Measurements from ENCODE around the gene PIK3IP1.

Gene PIK3IP1

DNA sequence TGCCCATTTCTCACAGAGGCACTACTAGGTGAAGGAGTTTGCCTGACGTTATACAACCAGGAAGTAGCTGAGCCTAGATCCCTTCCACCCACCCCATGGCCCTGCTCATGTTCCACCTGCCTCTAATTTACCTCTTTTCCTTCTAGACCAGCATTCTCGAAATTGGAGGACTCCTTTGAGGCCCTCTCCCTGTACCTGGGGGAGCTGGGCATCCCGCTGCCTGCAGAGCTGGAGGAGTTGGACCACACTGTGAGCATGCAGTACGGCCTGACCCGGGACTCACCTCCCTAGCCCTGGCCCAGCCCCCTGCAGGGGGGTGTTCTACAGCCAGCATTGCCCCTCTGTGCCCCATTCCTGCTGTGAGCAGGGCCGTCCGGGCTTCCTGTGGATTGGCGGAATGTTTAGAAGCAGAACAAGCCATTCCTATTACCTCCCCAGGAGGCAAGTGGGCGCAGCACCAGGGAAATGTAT is 14.1 kb downstream of the PIK3IP1 start:
- DNase-seq: no peak

DNA sequence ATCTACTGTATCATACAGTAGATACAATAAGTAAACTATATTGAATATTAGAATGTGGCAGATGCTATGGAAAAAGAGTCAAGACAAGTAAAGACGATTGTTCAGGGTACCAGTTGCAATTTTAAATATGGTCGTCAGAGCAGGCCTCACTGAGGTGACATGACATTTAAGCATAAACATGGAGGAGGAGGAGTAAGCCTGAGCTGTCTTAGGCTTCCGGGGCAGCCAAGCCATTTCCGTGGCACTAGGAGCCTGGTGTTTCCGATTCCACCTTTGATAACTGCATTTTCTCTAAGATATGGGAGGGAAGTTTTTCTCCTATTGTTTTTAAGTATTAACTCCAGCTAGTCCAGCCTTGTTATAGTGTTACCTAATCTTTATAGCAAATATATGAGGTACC is 14.5 kb downstream of the PIK3IP1 start:
- no peak for DNase-seq

DNA sequence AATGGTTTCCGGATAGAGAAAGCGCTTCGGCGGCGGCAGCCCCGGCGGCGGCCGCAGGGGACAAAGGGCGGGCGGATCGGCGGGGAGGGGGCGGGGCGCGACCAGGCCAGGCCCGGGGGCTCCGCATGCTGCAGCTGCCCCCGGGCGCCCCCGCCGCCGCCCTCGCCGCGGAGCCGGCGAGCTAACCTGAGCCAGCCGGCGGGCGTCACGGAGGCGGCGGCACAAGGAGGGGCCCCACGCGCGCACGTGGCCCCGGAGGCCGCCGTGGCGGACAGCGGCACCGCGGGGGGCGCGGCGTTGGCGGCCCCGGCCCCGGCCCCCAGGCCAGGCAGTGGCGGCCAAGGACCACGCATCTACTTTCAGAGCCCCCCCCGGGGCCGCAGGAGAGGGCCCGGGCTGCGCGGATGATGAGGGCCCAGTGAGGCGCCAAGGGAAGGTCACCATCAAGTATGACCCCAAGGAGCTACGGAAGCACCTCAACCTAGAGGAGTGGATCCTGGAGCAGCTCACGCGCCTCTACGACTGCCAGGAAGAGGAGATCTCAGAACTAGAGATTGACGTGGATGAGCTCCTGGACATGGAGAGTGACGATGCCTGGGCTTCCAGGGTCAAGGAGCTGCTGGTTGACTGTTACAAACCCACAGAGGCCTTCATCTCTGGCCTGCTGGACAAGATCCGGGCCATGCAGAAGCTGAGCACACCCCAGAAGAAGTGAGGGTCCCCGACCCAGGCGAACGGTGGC is 15.7 kb downstream of the PIK3IP1 start:
- DNase-seq: no peak

DNA sequence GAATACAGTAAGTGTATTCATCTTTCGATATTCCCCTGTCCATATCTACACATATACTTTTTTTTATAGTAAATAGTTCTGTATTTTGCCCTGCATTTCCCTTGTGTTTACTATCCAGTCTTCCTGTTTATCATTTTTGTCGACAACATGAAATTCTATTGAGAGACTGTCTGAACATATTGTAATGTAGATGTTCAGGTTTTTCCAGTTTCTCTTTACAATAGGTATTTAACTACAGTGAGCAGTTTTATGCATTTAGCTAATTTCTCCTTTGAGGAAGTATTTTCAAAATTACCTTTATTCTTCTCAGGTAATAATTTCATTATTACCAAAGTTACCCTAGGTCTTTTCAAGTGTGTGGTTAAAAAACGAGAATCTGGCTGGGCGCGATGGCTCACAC is 16.7 kb downstream of the PIK3IP1 start:
- DNase-seq: no peak

DNA sequence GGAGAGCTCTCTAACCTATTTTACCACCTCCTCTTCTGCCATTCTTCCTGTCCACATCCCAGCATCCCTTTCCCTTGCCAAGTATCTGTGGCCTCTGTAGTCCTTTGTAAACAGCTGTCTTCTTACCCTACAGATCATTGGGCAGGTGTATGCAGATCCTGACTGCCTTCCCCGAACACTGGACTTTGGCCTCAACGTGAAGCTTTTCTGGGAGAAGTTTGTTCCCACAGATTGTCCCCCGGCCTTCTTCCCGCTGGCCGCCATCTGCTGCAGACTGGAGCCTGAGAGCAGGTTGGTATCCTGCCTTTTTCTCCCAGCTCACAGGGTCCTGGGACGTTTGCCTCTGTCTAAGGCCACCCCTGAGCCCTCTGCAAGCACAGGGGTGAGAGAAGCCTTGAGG is 17.3 kb downstream of the PIK3IP1 start:
- no peak for DNase-seq

DNA sequence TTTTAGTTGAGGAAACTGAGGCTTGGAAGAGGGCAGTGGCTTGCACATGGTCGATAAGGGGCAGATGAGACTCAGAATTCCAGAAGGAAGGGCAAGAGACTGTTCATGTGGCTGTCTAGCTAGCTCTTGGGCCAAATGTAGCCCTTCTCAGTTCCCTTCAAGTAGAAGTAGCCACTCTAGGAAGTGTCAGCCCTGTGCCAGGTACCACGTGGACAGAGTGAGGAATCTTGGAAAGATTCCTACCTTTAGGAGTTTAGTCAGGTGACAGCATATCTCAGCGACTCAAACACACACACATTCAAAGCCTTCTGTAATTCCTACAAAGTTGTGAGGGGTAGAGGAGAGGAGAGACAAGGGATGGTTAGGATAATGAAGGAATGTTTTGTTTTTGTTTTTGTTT is 18.3 kb downstream of the PIK3IP1 start:
- no peak for DNase-seq

DNA sequence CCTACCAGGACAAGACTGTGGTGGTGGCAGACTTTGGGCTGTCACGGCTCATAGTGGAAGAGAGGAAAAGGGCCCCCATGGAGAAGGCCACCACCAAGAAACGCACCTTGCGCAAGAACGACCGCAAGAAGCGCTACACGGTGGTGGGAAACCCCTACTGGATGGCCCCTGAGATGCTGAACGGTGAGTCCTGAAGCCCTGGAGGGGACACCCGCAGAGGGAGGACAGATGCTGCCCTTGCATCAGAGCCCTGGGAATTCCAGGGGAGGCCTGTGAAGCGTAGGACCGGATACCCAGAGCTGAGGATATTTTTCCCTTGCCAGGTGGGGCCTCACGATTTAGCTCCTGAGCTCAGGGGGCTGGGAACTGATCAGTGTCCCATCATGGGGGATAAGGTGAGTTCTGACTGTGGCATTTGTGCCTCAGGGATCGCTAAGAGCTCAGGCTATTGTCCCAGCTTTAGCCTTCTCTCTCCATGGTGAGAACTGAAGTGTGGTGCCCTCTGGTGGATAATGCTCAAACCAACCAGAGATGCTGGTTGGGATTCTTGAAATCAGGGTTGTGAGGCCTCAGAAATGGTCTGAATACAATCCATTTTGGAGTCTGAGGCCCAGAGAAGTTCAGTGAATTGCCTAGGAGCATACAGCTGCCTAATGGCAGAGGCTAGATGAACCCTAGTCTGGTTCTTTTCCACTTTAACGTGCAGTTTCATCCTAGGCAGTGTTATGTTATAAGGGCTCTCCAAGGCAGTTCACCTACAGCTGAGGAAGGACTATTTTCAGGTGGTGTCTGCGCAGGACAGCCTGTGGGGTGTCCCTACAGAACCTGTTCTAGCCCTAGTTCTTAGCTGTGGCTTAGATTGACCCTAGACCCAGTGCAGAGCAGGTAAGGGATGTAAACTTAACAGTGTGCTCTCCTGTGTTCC is 19.5 kb downstream of the PIK3IP1 start:
- DNase-seq: no peak

DNA sequence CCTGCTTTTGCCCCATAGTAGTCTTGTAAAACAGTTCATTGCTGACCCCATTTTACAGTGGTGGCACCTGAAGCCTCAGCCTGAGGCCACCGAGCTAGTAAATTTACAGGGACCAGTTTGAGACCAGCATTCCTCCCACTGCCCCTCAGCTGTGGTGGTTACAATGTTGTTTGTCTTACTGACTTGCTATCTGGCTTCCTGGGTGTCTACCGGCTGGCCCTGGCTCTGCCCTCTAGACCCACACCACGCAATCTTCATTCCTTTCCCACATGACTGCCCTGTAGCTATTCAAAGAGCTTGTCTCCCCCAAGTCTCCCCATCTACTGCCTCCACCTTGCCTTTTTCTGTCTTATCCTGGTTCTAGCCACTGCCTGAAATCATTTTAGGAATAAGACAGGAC is 20.8 kb downstream of the PIK3IP1 start:
- DNase-seq: no peak

DNA sequence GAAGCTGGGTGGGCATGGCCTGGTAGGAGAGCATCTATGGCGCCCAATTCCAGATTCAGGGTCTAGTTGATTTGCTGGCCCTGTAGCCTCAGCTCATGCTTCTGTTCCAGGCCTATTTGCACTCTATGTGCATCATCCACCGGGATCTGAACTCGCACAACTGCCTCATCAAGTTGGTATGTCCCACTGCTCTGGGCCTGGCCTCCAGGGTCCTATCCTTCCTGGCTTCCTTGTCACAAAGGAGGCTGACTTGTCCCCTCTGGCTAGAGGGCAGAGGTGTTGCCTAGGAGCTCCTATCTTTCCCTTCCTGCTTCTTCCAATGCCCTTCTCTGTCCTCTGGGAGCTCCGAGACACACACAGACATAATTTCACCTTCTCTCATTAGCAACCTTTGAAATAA is 21.3 kb downstream of the PIK3IP1 start:
- DNase-seq: no peak

DNA sequence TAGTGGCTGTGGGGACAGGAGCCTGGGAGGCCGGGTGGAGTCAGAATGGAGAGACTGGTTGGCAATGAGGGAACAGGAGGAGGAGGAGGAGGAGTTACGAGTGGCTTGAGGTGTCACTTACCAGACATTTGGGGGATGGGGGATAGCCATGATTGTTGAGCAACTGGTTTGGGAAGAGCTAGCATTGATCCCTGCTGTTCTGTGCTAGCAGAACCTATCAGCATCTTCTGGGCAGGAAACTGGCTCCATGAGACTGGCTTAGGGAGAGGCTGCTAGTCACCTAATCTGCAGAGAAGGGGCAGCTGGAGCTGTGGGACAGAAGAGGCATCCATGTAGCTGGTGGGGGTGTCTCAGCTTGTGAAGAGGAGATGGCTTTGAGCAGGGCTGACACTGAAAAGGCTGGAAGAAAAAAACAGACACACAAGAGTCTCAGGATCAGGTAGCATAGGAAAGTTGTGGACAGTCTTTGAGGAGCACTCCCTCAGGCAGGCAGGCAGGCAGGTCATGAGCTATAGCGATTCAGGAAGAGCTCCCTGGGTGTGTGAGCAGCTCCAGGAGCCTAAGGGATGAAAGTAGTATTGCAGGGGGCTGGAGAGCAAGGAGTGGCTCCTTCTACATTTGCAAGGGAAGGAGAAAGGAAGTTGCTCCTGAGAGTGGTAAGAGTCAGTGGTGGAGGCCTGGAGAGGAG is 22.3 kb downstream of the PIK3IP1 start:
- no peak for DNase-seq

DNA sequence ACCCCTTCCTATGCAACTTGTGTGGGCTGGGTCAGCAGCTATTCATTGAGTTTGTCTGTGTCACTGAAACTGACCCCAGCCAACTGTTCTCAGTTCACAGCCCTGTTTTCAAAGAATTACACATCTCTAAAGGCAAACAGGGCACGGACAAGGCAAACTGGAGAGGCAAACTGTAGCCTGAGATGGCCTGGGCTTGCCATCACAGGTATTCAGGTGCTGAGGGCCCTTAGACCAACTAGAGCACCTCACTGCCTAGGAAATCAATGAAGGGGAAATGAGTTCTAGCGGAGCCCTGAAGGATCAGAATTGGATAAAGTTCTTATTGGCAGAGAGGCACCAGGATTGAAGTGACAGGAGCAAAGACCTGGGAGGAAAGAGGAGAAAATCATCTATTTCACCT is 24.0 kb downstream of the PIK3IP1 start:
- DNase-seq: no peak

DNA sequence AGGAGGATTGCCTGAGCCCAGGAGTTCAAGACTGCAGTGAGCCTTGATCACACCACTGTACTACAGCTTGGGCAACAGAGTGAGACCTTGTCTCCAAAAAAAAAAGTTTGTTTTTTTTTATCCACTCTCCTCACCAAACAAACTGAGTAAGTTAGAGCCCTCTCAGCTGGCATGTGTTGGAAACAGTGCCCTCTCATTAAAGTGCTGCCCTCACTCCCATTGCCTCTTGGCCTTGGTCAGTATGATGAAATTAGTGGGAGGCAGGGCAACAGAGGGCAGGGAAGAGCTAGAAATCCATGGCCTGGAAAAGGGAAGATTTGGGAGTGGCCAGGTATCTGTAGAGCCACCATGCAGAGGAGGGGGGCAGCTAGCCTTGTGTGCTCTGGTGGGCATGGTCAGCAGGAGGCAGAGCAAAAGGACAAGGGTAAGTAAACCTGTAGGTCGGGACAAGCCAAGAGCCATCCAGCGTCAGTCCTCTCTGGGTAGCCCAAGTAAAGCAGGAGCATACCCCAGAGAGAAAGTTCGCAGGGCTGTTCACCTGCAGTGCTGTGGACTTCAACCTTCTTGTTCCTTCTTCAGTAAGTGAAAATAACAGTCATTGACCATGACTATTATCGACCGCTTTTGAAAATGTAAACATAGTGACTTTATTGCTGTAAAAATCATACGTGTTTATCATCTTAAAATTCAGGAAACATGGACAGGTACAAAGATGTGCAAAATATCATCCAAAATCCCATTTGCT is 28.2 kb downstream of the PIK3IP1 start:
- no peak for DNase-seq

DNA sequence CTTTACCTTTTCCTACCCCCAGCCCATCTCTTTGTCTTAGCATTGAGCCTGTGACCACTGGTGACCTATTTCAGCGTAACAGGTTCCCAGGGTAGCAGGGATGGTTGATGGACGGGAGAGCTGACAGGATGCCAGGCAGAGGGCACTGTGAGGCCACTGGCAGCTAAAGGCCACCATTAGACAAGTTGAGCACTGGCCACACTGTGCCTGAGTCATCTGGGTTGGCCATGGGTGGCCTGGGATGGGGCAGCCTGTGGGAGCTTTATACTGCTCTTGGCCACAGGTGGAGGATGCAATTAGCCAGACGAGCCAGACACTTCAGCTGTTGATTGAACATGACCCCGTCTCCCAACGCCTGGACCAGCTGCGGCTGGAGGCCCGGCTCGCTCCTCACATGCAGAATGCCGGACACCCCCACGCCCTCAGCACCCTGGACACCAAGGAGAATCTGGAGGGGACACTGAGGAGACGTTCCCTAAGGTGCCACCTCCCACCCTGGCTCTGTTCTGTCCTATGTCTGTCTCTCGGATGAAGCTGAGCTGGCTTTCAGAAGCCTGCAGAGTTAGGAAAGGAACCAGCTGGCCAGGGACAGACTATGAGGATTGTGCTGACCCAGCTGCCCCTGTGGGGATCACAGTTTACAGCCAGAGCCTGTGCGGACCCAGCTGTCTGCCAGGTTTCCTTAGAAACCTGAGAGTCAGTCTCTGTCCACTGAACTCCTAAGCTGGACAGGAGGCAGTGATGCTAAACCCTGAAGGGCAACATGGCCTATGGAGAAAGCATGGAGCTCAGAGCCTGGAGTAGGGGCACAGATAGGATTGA is 29.8 kb downstream of the PIK3IP1 start:
- DNase-seq: no peak

DNA sequence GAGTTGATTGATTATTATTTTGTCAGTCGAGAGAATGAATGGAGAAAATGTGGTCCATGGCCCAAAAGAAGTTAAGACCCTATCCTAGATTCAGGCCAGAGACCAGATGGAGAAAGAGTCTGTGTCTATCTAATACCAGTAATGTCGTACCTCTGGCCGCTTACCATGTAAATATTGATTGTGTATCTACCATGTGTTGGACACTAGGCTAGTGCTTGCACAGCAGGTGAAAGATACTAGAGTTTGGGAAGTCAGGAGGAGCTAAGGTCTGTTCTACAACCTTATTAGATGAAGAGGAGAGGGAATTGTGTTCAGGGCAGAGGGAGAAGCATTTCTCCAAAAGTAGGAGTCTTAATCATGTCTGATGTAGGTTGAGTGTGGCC is 31.8 kb downstream of the PIK3IP1 start:
- no peak for DNase-seq

DNA sequence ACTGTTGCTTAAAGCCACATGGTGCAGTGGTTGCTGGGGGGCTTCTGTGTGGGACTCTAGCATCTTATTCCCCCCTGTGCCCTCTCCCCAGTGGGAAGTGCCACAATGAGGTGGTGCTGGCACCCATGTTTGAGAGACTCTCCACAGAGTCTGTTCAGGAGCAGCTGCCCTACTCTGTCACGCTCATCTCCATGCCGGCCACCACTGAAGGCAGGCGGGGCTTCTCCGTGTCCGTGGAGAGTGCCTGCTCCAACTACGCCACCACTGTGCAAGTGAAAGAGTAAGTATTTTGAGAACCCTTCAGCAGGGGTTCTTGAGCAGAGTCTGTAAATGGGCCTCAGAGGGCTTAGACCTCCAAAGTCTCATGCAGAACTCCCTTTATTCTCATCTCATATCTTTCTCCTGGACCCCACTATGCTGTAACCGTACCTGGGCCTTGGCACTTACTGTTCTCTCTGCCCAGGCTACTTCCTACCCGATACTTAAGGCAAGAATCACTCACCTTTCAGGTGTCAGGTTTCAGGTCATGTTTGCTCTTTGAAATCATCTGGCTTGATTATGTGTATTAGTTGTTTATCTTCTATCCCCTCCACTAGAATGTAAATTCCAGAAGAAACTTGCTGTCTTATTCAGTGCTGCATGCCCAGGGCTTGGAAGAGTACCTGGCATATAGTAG is 32.4 kb downstream of the PIK3IP1 start:
- DNase-seq: no peak

DNA sequence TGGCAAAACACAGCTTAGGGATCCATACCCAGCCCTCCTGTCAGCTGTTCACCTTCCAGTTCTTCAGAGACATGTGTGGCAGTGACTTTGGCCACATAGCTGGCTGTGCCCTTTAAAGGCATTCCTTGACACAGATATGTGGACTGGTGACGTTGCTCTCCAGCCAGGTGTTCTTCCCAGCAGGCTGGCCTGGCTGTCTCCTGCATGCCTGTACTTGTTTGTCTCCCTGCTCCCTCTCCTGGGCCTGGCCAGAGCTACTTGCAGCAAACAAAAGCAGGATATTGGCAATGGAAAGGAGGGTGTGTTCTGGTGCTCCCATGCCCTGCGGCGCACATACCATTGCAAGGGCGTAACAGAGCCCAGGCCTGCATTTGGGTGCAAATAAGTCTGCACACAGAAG is 38.3 kb downstream of the PIK3IP1 start:
- DNase-seq: no peak

DNA sequence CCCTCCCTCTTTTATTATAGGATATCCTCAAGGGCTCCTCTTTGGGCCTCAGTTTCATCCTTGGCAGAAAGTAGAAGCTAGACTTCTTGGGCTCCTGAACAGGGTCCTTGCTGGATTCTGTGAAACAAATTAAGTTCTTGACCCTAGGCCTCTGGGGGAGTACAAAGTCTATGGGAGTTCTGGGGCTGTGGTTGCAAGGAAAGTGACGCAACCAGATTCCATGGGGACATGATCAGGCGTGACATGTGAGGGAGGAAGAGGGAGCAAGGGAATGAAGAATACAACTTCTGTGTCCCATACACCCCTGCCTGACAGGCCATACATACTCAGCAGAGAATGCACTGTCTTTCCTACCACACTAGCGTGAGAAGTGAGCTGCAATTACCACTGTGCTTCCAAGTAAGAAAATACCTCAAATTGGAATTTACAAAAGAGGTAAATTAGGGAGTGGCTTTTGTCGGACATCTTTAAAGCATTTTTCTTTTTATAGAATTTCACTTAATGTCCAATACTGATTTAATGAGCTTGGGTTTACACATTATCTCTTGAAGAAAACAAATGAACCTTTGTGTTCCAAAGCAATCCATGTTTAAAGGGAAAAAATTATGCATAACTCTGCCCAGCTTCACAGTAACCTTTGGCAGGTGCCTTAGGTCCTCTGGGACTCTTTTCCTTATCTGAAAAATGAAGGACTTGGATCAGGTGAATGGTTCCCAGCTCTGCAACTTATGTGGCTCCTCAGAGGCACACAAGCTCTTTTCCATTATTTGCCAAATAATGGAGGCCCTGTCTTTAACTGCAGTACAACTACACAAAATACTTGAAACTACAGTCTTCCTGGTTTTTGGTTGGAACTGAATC is 41.3 kb downstream of the PIK3IP1 start:
- no peak for DNase-seq

DNA sequence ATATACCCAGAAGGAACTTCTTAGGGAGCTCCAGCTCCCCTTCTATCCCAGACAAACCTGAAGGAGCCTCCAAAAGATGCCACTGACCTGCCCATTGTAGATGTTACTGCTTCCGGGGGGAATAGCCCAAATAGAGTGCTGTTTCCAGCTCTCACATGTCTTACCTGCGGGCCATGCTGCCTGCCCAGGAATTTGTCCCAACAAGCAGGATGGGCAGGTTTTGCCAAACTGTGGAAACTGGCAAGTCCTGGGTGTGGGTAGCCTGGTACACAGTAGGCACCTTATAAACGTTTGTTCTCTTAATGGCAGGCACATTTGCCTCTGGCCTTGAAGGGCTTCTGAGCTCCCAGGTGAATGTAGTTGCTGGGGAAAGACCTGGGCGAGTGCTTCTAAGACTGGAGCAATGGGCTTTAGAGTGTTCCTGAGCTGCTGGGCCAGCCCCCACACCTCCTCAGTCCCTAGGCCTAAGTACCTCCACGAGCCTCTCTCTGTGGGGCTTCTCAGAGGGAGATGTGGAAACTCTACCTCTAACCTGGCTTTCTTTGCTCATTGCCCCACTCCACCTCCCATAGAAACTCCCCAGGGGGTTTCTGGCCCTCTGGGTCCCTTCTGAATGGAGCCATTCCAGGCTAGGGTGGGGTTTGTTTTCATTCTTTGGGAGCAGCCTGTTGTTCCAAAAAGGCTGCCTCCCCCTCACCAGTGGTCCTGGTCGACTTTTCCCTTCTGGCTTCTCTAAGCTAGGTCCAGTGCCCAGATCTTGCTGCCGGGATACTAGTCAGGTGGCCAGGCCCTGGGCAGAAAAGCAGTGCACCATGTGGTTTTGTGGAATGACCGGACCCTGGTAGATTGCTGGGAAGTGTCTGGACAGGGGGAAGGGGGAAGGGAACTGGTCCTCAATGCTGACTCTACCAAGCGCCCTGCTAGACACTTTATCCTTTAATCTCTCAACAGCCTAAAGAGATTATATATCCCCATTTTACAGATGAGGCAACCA is 43.0 kb downstream of the PIK3IP1 start:
- no peak for DNase-seq

DNA sequence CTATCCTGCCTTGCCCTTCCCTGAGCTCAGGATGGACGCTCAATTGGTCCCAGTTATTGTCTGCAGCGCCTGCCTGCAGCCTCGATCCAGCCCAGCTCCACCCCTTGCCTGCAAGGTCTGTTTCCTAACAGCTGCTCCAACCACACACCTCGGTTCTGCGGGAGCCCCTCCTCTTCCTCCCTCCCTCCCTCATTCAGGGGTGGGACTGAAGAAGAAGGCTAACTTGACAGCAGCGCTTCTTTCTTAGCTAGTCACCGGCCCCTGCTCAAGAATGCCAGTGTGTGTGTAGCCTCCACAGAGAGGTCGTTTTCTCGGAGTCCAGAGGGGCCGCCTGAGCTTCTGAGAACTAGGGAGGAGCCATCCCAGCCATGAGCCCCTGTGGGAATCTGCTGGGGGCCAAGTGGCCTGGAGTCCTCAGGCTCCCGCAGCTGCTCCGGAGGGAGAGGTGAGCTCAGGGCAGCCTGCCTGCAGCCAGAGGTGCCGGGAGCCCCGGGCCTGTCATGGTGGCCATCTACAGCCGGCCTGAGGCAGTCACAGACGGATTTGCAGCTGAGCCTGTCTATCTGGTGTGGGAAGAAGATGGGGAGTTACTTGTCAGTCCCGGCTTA is 44.0 kb downstream of the PIK3IP1 start:
- no peak for DNase-seq

Measured in NCI-H1417 treated with DMSO at 0.1 percent for 48 hours (cell line).